GM12878 (cell line): Measurements from ENCODE around the gene MARCHF10. TPM values are rescaled to one million over a fixed set of nuclear protein-coding genes. Genes with fewer than 3 reads are reported as not detected.

Experiments
- BACH1 ChIP-seq: fragments of 450-650 bp; IDR thresholded peaks from 2 replicates; pipeline ENCODE4 v1.6.1; 2017; ENCODE audit warnings: mild to moderate bottlenecking, borderline replicate concordance
- BRCA1 ChIP-seq: IDR thresholded peaks from 2 replicates; pipeline ENCODE4 v1.6.1; 2011; ENCODE audit warnings: low read depth, low read length, improper control_type of control experiment
- EED ChIP-seq: sonication (generic); IDR thresholded peaks from 2 replicates; pipeline ENCODE4 v1.6.1; 2016; ENCODE audit warnings: antibody characterized with exemption, low read depth
- ESRRA ChIP-seq: IDR thresholded peaks from 2 replicates; pipeline ENCODE4 v1.6.1; 2012; ENCODE audit warnings: mild to moderate bottlenecking, low read length, improper control_type of control experiment
- IKZF1 ChIP-seq: fragments of 450-650 bp; conservative IDR thresholded peaks from 2 replicates; pipeline ENCODE4 v1.6.1; 2017; ENCODE audit warnings: antibody characterized with exemption, mild to moderate bottlenecking
- IRF5 ChIP-seq: fragments of 450-650 bp; IDR thresholded peaks from 2 replicates; pipeline ENCODE4 v1.6.1; 2017; ENCODE audit warnings: borderline replicate concordance
- MEF2B ChIP-seq: fragments of 450-650 bp; IDR thresholded peaks from 2 replicates; pipeline ENCODE4 v1.6.1; 2018; ENCODE audit warnings: mild to moderate bottlenecking, moderate library complexity; ENCODE audit not compliant: partially characterized antibody, poor library complexity, severe bottlenecking
- NFYB ChIP-seq: IDR thresholded peaks from 2 replicates; pipeline ENCODE4 v1.6.1; 2011; ENCODE audit warnings: low read depth, mild to moderate bottlenecking, low read length, improper control_type of control experiment, moderate library complexity; ENCODE audit not compliant: insufficient read depth
- NR2F1 ChIP-seq: fragments of 450-650 bp; conservative IDR thresholded peaks from 2 replicates; pipeline ENCODE4 v1.6.1; 2017; ENCODE audit warnings: mild to moderate bottlenecking
- RELA ChIP-seq: fragments of 450-650 bp; IDR thresholded peaks from 2 replicates; pipeline ENCODE4 v1.8.0; 2014; ENCODE audit warnings: borderline replicate concordance; ENCODE audit not compliant: partially characterized antibody
- SIX5 ChIP-seq: IDR thresholded peaks from 2 replicates; pipeline ENCODE4 v1.6.1; 2011; ENCODE audit warnings: mild to moderate bottlenecking, low read depth, low read length, moderate library complexity; ENCODE audit not compliant: severe bottlenecking
- SMC3 ChIP-seq: IDR thresholded peaks from 2 replicates; pipeline ENCODE4 v1.6.1; 2011; ENCODE audit warnings: low read length, improper control_type of control experiment, borderline replicate concordance
- SP1 ChIP-seq: IDR thresholded peaks from one replicate; pipeline ENCODE4 v1.6.1; 2011; ENCODE audit warnings: low read depth, low read length
- STAT1 ChIP-seq: fragments of 450-650 bp; conservative IDR thresholded peaks from 2 replicates; pipeline ENCODE4 v1.6.1; 2014; ENCODE audit warnings: antibody characterized with exemption, mild to moderate bottlenecking
- TAF1 ChIP-seq: IDR thresholded peaks from 2 replicates; pipeline ENCODE4 v1.6.1; 2011; ENCODE audit warnings: mild to moderate bottlenecking, low read depth, low read length, borderline replicate concordance
- ZNF622 ChIP-seq: fragments of 450-650 bp; IDR thresholded peaks from 2 replicates; pipeline ENCODE4 v1.6.1; 2017; ENCODE audit warnings: mild to moderate bottlenecking, inconsistent platforms
- ZNF687 ChIP-seq: fragments of 450-650 bp; IDR thresholded peaks from 2 replicates; pipeline ENCODE4 v1.6.1; 2017; ENCODE audit warnings: mild to moderate bottlenecking, moderate library complexity
- ZZZ3 ChIP-seq: IDR thresholded peaks from 2 replicates; pipeline ENCODE4 v1.6.1; 2011; ENCODE audit warnings: low read depth; ENCODE audit not compliant: control insufficient read depth, insufficient read length
- polyA plus RNA-seq, 11 experiments: library from polyadenylated mRNA; depleted of rRNA in 4 of 11; unstranded in 6 of 11; stranded (reverse) in 5 of 11; fragments of >200 nt; fragmentation: Nextera tagmentation in 4 of 11; fragmentation: Illumina TruSeq in 1 of 11; extraction: Ambion mirVana in 4 of 11; extraction: Trizol in 1 of 11; gene quantifications; 1 replicate in 1 of 11; 2 replicates in 10 of 11; pipeline versions ENCODE4 v1.2.1 to v1.2.3, GENCODE V29; 2011 to 2016; ENCODE audit warnings: inconsistent platforms in 2 of 11, missing spikeins in 2 of 11, low read depth in 1 of 11
- total RNA-seq, 4 experiments: library from RNA; depleted of rRNA in 3 of 4; stranded (reverse); fragments of >200 nt in 3 of 4; fragmentation: Illumina TruSeq in 1 of 4; extraction: Trizol in 1 of 4; gene quantifications; 2 replicates each; pipeline versions ENCODE4 v1.2.1 to v1.2.3, GENCODE V29; 2013 to 2021
- TF ChIP-seq, protein P1 (sequence below): IDR thresholded peaks from 2 replicates; pipeline ENCODE4 v1.6.1; 2012; ENCODE audit warnings: low read depth, low read length, improper control_type of control experiment
- TF ChIP-seq, protein P2 (sequence below): fragments of 450-650 bp; IDR thresholded peaks from 2 replicates; pipeline ENCODE4 v1.6.1; 2017; ENCODE audit warnings: antibody characterized with exemption, mild to moderate bottlenecking, moderate library complexity
- TF ChIP-seq, protein P3 (sequence below): IDR thresholded peaks from 2 replicates; pipeline ENCODE4 v1.6.1; 2011; ENCODE audit warnings: low read depth, low read length, improper control_type of control experiment, borderline replicate concordance

MARCHF10 gene
- total and polyA plus RNA-seq, 10 of the 15 experiments (the other 5 are each of a cell fraction or from before 2014, with no cell fraction given) = 0.11 to 0.24 TPM; not detected in 8

- TF ChIP-seq ZNF687 (no peak), STAT1 (no peak), ZNF622 (no peak), SP1 (no peak), ESRRA (no peak), TAF1 (no peak), MEF2B (no peak), EED (no peak), ZZZ3 (no peak), RELA (no peak), NR2F1 (no peak), BRCA1 (no peak), IRF5 (no peak), SIX5 (no peak), NFYB (no peak), BACH1 (no peak), IKZF1 (peak; percentile 78), SMC3 (peak; percentile 67)
- TF ChIP-seq, protein P1, sequence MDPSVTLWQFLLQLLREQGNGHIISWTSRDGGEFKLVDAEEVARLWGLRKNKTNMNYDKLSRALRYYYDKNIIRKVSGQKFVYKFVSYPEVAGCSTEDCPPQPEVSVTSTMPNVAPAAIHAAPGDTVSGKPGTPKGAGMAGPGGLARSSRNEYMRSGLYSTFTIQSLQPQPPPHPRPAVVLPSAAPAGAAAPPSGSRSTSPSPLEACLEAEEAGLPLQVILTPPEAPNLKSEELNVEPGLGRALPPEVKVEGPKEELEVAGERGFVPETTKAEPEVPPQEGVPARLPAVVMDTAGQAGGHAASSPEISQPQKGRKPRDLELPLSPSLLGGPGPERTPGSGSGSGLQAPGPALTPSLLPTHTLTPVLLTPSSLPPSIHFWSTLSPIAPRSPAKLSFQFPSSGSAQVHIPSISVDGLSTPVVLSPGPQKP = no peak
- TF ChIP-seq, protein P2, sequence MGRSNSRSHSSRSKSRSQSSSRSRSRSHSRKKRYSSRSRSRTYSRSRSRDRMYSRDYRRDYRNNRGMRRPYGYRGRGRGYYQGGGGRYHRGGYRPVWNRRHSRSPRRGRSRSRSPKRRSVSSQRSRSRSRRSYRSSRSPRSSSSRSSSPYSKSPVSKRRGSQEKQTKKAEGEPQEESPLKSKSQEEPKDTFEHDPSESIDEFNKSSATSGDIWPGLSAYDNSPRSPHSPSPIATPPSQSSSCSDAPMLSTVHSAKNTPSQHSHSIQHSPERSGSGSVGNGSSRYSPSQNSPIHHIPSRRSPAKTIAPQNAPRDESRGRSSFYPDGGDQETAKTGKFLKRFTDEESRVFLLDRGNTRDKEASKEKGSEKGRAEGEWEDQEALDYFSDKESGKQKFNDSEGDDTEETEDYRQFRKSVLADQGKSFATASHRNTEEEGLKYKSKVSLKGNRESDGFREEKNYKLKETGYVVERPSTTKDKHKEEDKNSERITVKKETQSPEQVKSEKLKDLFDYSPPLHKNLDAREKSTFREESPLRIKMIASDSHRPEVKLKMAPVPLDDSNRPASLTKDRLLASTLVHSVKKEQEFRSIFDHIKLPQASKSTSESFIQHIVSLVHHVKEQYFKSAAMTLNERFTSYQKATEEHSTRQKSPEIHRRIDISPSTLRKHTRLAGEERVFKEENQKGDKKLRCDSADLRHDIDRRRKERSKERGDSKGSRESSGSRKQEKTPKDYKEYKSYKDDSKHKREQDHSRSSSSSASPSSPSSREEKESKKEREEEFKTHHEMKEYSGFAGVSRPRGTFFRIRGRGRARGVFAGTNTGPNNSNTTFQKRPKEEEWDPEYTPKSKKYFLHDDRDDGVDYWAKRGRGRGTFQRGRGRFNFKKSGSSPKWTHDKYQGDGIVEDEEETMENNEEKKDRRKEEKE = no peak
- TF ChIP-seq, protein P3, sequence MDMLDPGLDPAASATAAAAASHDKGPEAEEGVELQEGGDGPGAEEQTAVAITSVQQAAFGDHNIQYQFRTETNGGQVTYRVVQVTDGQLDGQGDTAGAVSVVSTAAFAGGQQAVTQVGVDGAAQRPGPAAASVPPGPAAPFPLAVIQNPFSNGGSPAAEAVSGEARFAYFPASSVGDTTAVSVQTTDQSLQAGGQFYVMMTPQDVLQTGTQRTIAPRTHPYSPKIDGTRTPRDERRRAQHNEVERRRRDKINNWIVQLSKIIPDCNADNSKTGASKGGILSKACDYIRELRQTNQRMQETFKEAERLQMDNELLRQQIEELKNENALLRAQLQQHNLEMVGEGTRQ = no peak
Observed at GRCh38 chr17:62703776-62704380, 104.2 kb downstream of the MARCHF10 start (continued).
